DND-41 (cell line): Measurements from ENCODE around the gene DST.

ENCODE experiments used
- EZH2 ChIP-seq: IDR thresholded peaks from 3 replicates; pipeline ENCODE4 v1.6.1; 2012; ENCODE audit warnings: borderline replicate concordance, low read depth, mild to moderate bottlenecking, moderate library complexity, low read length, inconsistent platforms; ENCODE audit not compliant: severe bottlenecking
- TF ChIP-seq, protein P1 (sequence below): IDR thresholded peaks from 2 replicates; pipeline ENCODE4 v1.5.1; 2012; ENCODE audit warnings: borderline replicate concordance, low read length, moderate library complexity, mild to moderate bottlenecking; ENCODE audit not compliant: poor library complexity, severe bottlenecking; ENCODE audit errors: extremely low read depth

- TF ChIP-seq, protein P1, sequence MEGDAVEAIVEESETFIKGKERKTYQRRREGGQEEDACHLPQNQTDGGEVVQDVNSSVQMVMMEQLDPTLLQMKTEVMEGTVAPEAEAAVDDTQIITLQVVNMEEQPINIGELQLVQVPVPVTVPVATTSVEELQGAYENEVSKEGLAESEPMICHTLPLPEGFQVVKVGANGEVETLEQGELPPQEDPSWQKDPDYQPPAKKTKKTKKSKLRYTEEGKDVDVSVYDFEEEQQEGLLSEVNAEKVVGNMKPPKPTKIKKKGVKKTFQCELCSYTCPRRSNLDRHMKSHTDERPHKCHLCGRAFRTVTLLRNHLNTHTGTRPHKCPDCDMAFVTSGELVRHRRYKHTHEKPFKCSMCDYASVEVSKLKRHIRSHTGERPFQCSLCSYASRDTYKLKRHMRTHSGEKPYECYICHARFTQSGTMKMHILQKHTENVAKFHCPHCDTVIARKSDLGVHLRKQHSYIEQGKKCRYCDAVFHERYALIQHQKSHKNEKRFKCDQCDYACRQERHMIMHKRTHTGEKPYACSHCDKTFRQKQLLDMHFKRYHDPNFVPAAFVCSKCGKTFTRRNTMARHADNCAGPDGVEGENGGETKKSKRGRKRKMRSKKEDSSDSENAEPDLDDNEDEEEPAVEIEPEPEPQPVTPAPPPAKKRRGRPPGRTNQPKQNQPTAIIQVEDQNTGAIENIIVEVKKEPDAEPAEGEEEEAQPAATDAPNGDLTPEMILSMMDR = no peak
- no peak for TF ChIP-seq EZH2
Measured at GRCh38 chr6:56601390-56601789, 41.3 kb downstream of the DST start.
